Endothelial cell of umbilical vein (primary cell): ENCODE data around the gene MYO16. TPM values are rescaled to one million over a fixed set of nuclear protein-coding genes. Genes with fewer than 3 reads are reported as not detected.

Source experiments
- BruUV-seq: library from RNA; stranded (reverse); fragments of 400-500 nt; replicated peaks from 2 replicates; lab custom pipeline; 2021; lab: Mats Ljungman, UMichigan
- CTCF ChIA-PET: fragments of 300-600, 350-600 bp; sonication (Branson Sonifier 250); formaldehyde crosslinking; loops from one replicate; lab custom pipeline; 2021; ENCODE audit warnings: antibody characterized with exemption, inconsistent platforms; lab: Charles Lee
- POLR2A ChIA-PET: fragments of 300-600, 350-600 bp; sonication (Branson Sonifier 250); formaldehyde crosslinking; loops from one replicate; lab custom pipeline; 2021; ENCODE audit warnings: antibody characterized with exemption, inconsistent platforms; lab: Charles Lee
- DNase-seq: peaks from one replicate; pipeline ENCODE4 v3.0.0-alpha.2; 2011; ENCODE audit warnings: low read depth, low spot score
- FAIRE-seq: peaks from 2 replicates; lab custom pipeline; 2011; peaks lifted over from hg19 to GRCh38; lab: Jason Lieb, UNC
- H2AFZ ChIP-seq: 2 replicates; pipeline ENCODE4 v1.6.0; 2012; ENCODE audit warnings: low read depth, low read length, control low read depth, inconsistent platforms
- H3K27ac ChIP-seq: 2 replicates; pipeline ENCODE4 v1.5.1; 2011; ENCODE audit warnings: low read depth, mild to moderate bottlenecking, control low read depth, low read length, moderate library complexity; ENCODE audit not compliant: insufficient read depth
- H3K27me3 ChIP-seq, 2 experiments: 2 replicates each; pipeline versions ENCODE4 v1.6.0 to v1.6.1; 2011; ENCODE audit warnings: low read length in 2 of 2, mixed read lengths in 1 of 2; ENCODE audit not compliant: control insufficient read depth in 2 of 2, insufficient read depth in 2 of 2
- H3K36me3 ChIP-seq, 2 experiments: 2 replicates in 1 of 2; 3 replicates in 1 of 2; pipeline ENCODE4 v1.5.1; 2011; ENCODE audit warnings: low read length in 2 of 2, mild to moderate bottlenecking in 1 of 2, moderate library complexity in 1 of 2; ENCODE audit not compliant: control insufficient read depth in 2 of 2, insufficient read depth in 2 of 2; ENCODE audit errors: extremely low read depth in 1 of 2
- H3K4me1 ChIP-seq: 3 replicates; pipeline ENCODE4 v1.5.1; 2011; ENCODE audit warnings: mild to moderate bottlenecking, low read length; ENCODE audit not compliant: control insufficient read depth, insufficient read depth; ENCODE audit errors: extremely low read depth
- H3K4me2 ChIP-seq: 2 replicates; pipeline ENCODE4 v1.6.1; 2011; ENCODE audit warnings: low read length, control low read depth, mixed read lengths; ENCODE audit not compliant: insufficient read depth
- H3K4me3 ChIP-seq, 3 experiments: fragments of 200-600 bp in 1 of 3; sonication (generic), shearing (Covaris generic) in 1 of 3; replicated peaks in 1 of 3; 2 replicates each; pipeline ENCODE4 v1.5.1; 2011 to 2016; ENCODE audit warnings: control low read depth in 3 of 3, low read length in 3 of 3, mild to moderate bottlenecking in 2 of 3, inconsistent platforms in 1 of 3, low read depth in 1 of 3, moderate library complexity in 1 of 3; ENCODE audit not compliant: insufficient read depth in 1 of 3
- H3K79me2 ChIP-seq: 2 replicates; pipeline ENCODE4 v1.6.0; 2012; ENCODE audit warnings: low read length, inconsistent platforms; ENCODE audit not compliant: control insufficient read depth, insufficient read depth
- H3K9ac ChIP-seq: replicated peaks from 2 replicates; pipeline ENCODE3; 2011; ENCODE audit warnings: low read length, control low read depth; ENCODE audit not compliant: insufficient read depth; ENCODE audit errors: extremely low read depth
- H3K9me1 ChIP-seq: replicated peaks from 3 replicates; pipeline ENCODE4 v1.6.0; 2011; ENCODE audit warnings: mild to moderate bottlenecking, low read length; ENCODE audit not compliant: control insufficient read depth, insufficient read depth; ENCODE audit errors: extremely low read depth
- H3K9me3 ChIP-seq: replicated peaks from 2 replicates; pipeline ENCODE4 v1.5.1; 2012; ENCODE audit warnings: low read length, inconsistent platforms; ENCODE audit not compliant: control insufficient read depth, insufficient read depth
- H4K20me1 ChIP-seq: replicated peaks from 2 replicates; pipeline ENCODE3; 2011; ENCODE audit warnings: mild to moderate bottlenecking, low read length; ENCODE audit not compliant: control insufficient read depth, insufficient read depth; ENCODE audit errors: extremely low read depth
- EZH2 ChIP-seq: IDR thresholded peaks from 2 replicates; pipeline ENCODE4 v1.6.1; 2012; ENCODE audit warnings: borderline replicate concordance, low read depth, mild to moderate bottlenecking, moderate library complexity, low read length, inconsistent platforms; ENCODE audit not compliant: severe bottlenecking
- GATA2 ChIP-seq: IDR thresholded peaks from 2 replicates; pipeline ENCODE4 v1.7.0; 2011; ENCODE audit warnings: low read depth, mild to moderate bottlenecking, moderate library complexity, mixed read lengths, low read length; ENCODE audit not compliant: insufficient read length, insufficient read depth
- JUN ChIP-seq: IDR thresholded peaks from 2 replicates; pipeline ENCODE4 v1.6.1; 2011; ENCODE audit warnings: borderline replicate concordance, low read depth; ENCODE audit not compliant: insufficient read length, insufficient read depth
- MAX ChIP-seq: IDR thresholded peaks from 2 replicates; pipeline ENCODE4 v1.6.1; 2011; ENCODE audit not compliant: insufficient read depth, insufficient read length
- POLR2A ChIP-seq: IDR thresholded peaks from 2 replicates; pipeline ENCODE4 v1.6.1; 2012; ENCODE audit warnings: low read depth, mild to moderate bottlenecking, control low read depth, low read length
- dilution Hi-C: fragments of 300-500 bp; cut with MboI; formaldehyde crosslinking; loops from one replicate; pipeline ENCODE4 v1.15.0; 2019; ENCODE audit warnings: low sequenced_read_pairs; ENCODE audit not compliant: extremely low pct_ligation_motif_present
- intact Hi-C: fragments of 100-400 bp; cut with micrococcal nuclease; formaldehyde crosslinking; loops from one replicate; pipeline ENCODE4 v1.10.0; 2022
- polyA plus RNA-seq, 4 experiments: library from polyadenylated mRNA; depleted of rRNA in 3 of 4; stranded (reverse) in 3 of 4; unstranded in 1 of 4; fragments of >200 nt; gene quantifications; 2 replicates each; pipeline versions ENCODE4 v1.2.1 to v1.2.3, GENCODE V29; 2011 to 2012; ENCODE audit warnings: missing spikeins in 1 of 4
- total RNA-seq: library from RNA; stranded (reverse); gene quantifications from 2 replicates; pipeline ENCODE4 v1.2.3, GENCODE V29; 2021

The MYO16 gene
- total and polyA plus RNA-seq, 2 donors (not counting 3 experiments of a cell fraction or from before 2014, with no cell fraction given) = 0.03 to 0.04 TPM

- CTCF ChIA-PET = no interaction called here
- no peak for FAIRE-seq
Observed at GRCh38 chr13:108741930-108742329, 112.5 kb downstream of the MYO16 start.

GRCh38 chr13:108742701-108743451, 113.5 kb downstream of the MYO16 start:
- no peak for DNase-seq
- no peaks in the 10 kb centered on the region for H4K20me1 ChIP-seq
- no peak for TF ChIP-seq POLR2A
- TF ChIP-seq MAX = no peak
- no peak for TF ChIP-seq EZH2
- H3K27me3 ChIP-seq = no peaks in the 10 kb centered on the region
- H3K9ac ChIP-seq = no peak overlapping the region
- no peak overlapping the region for H3K4me3 ChIP-seq
- no peaks in the 10 kb centered on the region for H3K4me1 ChIP-seq
- H2AFZ ChIP-seq = no peak overlapping the region
- no peak overlapping the region for H3K4me2 ChIP-seq
- no peaks in the 10 kb centered on the region for H3K9me1 ChIP-seq
- peaks cover 2% of the 10 kb centered on the region for H3K9me3 ChIP-seq
- POLR2A ChIA-PET = no interaction called here
- no TSS peak for BruUV-seq
- no peaks in the 10 kb centered on the region for H3K36me3 ChIP-seq
- intact Hi-C loops (no loop called here), dilution Hi-C loops (no loop called here)
- CTCF ChIA-PET = no interaction called here
- no peak overlapping the region for H3K27ac ChIP-seq
- no peak for FAIRE-seq
- no peaks in the 10 kb centered on the region for H3K79me2 ChIP-seq

More at GRCh38 chr13:108741930-108742329, 112.5 kb downstream of the MYO16 start:
- no TSS peak for BruUV-seq
- Histone ChIP-seq H4K20me1 (no peaks in the 10 kb centered on the region), H3K27ac (no peak overlapping the region), H3K79me2 (no peaks in the 10 kb centered on the region), H3K9me3 (peaks cover 2% of the 10 kb centered on the region), H2AFZ (no peak overlapping the region), H3K9ac (no peak overlapping the region), H3K4me1 (no peaks in the 10 kb centered on the region), H3K27me3 (no peaks in the 10 kb centered on the region), H3K9me1 (no peaks in the 10 kb centered on the region), H3K4me2 (no peak overlapping the region), H3K36me3 (no peaks in the 10 kb centered on the region), H3K4me3 (no peak overlapping the region)
- dilution Hi-C loops = no loop called here
- DNase-seq = no peak
- intact Hi-C loops = no loop called here
- no peak for TF ChIP-seq POLR2A
- no peak for TF ChIP-seq JUN
- TF ChIP-seq GATA2 = no peak
- POLR2A ChIA-PET = no interaction called here
